IMR-90 (cell line): ENCODE measurements around the gene THEM5.
A peak's percentile ranks its signal among the peaks of the same experiment; 100 is the strongest.

Experiments
- BHLHE40 ChIP-seq: fragments of 150-350 bp; IDR thresholded peaks from 2 replicates; pipeline ENCODE4 v1.6.1; 2016; ENCODE audit warnings: mild to moderate bottlenecking, low read depth, low read length
- CHD1 ChIP-seq: IDR thresholded peaks from 2 replicates; pipeline ENCODE4 v1.6.1; 2012; ENCODE audit warnings: low read depth, low read length, improper control_type of control experiment
- CTCF ChIP-seq: conservative IDR thresholded peaks from 2 replicates; pipeline ENCODE4 v1.5.1; 2012; ENCODE audit warnings: mild to moderate bottlenecking, low read depth, low read length, improper control_type of control experiment
- MAFK ChIP-seq: IDR thresholded peaks from 2 replicates; pipeline ENCODE4 v1.6.1; 2012; ENCODE audit warnings: low read depth, low read length, improper control_type of control experiment
- MXI1 ChIP-seq: IDR thresholded peaks from 2 replicates; pipeline ENCODE4 v1.6.1; 2012; ENCODE audit warnings: low read depth, mild to moderate bottlenecking, low read length, moderate library complexity, borderline replicate concordance
- POLR2A ChIP-seq: IDR thresholded peaks from 2 replicates; pipeline ENCODE4 v1.6.1; 2012; ENCODE audit warnings: mild to moderate bottlenecking, low read depth, low read length
- RAD21 ChIP-seq: IDR thresholded peaks from 2 replicates; pipeline ENCODE4 v1.6.1; 2012; ENCODE audit warnings: low read length, improper control_type of control experiment
- RFX5 ChIP-seq: IDR thresholded peaks from 2 replicates; pipeline ENCODE4 v1.8.0; 2012; ENCODE audit warnings: low read depth, mild to moderate bottlenecking, low read length, moderate library complexity
- SMC3 ChIP-seq: fragments of 150-350 bp; IDR thresholded peaks from 2 replicates; pipeline ENCODE4 v1.6.1; 2016; ENCODE audit warnings: low read depth, mild to moderate bottlenecking, antibody characterized with exemption, low read length, moderate library complexity
- TF ChIP-seq, protein P1 (sequence below): fragments of 150-350 bp; IDR thresholded peaks from 2 replicates; pipeline ENCODE4 v1.6.1; 2016; ENCODE audit warnings: low read depth, mild to moderate bottlenecking, low read length, moderate library complexity, borderline replicate concordance

DNA sequence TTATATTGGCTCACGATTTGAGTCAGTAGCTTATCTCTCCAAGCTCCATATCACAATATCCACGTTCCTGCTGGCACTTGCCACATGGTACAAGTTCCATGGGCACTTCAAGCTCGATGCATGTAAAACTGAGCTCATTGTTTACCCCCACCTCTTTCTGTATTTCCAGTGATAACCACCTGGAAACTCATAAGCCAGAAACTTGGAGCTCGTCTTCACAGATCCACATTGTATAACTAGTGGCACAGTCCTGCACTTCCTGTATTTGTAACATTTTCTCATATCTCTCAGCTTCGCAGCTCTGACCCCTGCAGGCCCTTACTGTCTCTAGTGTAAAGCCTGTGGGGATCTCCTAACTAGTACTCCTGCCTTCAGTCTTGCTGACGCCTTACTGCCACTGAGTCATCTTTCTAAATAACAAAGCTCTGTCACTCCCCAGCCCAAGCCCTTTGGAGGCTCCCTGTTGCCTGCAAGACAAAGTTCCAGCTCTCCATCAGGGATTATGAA, 7.4 kb downstream of the THEM5 start:
- 0 out of 2 replicates have a peak, but pooled peaks have one; percentile 20 for TF ChIP-seq CTCF
- TF ChIP-seq MAFK, result no peak
- no peak for TF ChIP-seq CHD1
- TF ChIP-seq RFX5, result no peak
- TF ChIP-seq POLR2A, result no peak
- TF ChIP-seq SMC3, result no peak
- TF ChIP-seq, protein P1, sequence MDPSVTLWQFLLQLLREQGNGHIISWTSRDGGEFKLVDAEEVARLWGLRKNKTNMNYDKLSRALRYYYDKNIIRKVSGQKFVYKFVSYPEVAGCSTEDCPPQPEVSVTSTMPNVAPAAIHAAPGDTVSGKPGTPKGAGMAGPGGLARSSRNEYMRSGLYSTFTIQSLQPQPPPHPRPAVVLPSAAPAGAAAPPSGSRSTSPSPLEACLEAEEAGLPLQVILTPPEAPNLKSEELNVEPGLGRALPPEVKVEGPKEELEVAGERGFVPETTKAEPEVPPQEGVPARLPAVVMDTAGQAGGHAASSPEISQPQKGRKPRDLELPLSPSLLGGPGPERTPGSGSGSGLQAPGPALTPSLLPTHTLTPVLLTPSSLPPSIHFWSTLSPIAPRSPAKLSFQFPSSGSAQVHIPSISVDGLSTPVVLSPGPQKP, result no peak
- no peak for TF ChIP-seq BHLHE40
- TF ChIP-seq RAD21, result no peak; the same call in 1 of the 2 replicates
- TF ChIP-seq MXI1, result no peak
